Esophagus muscularis mucosa (tissue), 4 donors: ENCODE data around the gene CALHM5. TPM values are rescaled to one million over a fixed set of nuclear protein-coding genes. Genes with fewer than 3 reads are reported as not detected.
A peak's percentile ranks its signal among the peaks of the same experiment; 100 is the strongest.

ENCODE experiments used
- DNase-seq: peaks from one replicate; pipeline ENCODE4 v3.0.0-alpha.2; 2017; ENCODE audit errors: extremely low spot score
- H3K27ac ChIP-seq, 4 donors: fragments of 200-600 bp; sonication (generic); replicated peaks in 1 of 4; 1 replicate in 3 of 4; 2 replicates in 1 of 4; pipeline ENCODE4 v1.5.1; 2016 to 2019; ENCODE audit warnings: mild to moderate bottlenecking in 1 of 4
- H3K27me3 ChIP-seq, 4 donors: fragments of 200-600 bp; sonication (generic); one replicate each; pipeline versions ENCODE4 v1.5.1 to v1.6.0; 2016 to 2019
- H3K36me3 ChIP-seq, 4 donors: fragments of 200-600 bp; sonication (generic); one replicate each; pipeline ENCODE4 v1.5.1; 2016 to 2019
- H3K4me1 ChIP-seq, 4 donors: fragments of 200-600 bp; sonication (generic); one replicate each; pipeline ENCODE4 v1.5.1; 2016 to 2019
- H3K4me3 ChIP-seq, 4 donors: fragments of 200-600 bp; sonication (generic); 1 replicate in 2 of 4; 2 replicates in 2 of 4; pipeline ENCODE4 v1.5.1; 2016 to 2019; ENCODE audit warnings: mild to moderate bottlenecking in 4 of 4, moderate library complexity in 1 of 4
- H3K9me3 ChIP-seq, 4 donors: fragments of 200-600 bp; sonication (generic); 1 replicate in 3 of 4; 2 replicates in 1 of 4; pipeline ENCODE4 v1.5.1; 2016 to 2019
- EP300 ChIP-seq: sonication (generic); formaldehyde crosslinking; IDR thresholded peaks from one replicate; pipeline ENCODE4 v1.6.1; 2017; ENCODE audit warnings: antibody characterized with exemption
- POLR2A ChIP-seq: fragments of 450-650 bp; IDR thresholded peaks from one replicate; pipeline ENCODE4 v1.6.1; 2017; ENCODE audit warnings: antibody characterized with exemption, moderate library complexity, mild to moderate bottlenecking, low read depth
- POLR2AphosphoS5 ChIP-seq, 2 donors: sonication (generic); formaldehyde crosslinking; IDR thresholded peaks; one replicate each; pipeline ENCODE4 v1.6.1; 2017; ENCODE audit warnings: antibody characterized with exemption in 2 of 2
- WGBS: methylation state at CpG from one replicate; pipeline ENCODE4 v1.1.5; 2018; 5-methylcytosine and 5-hydroxymethylcytosine counted together
- intact Hi-C: fragments of 100-400 bp; cut with DNase I; formaldehyde crosslinking; loops from one replicate; pipeline ENCODE4 v1.15.1; 2023
- total RNA-seq, 4 donors: library from RNA; depleted of rRNA; stranded (reverse); fragments of >200 nt; gene quantifications; one replicate each; pipeline versions ENCODE4 v1.1.0 to v1.2.1, GENCODE V29; 2016
- TF ChIP-seq, protein P1 (sequence below), 3 experiments: fragments of 200-600 bp in 2 of 3; fragments of 450-650 bp in 1 of 3; sonication (generic) in 2 of 3; IDR thresholded peaks; one replicate each; pipeline ENCODE4 v1.5.1; 2017 to 2019; ENCODE audit warnings: antibody characterized with exemption in 3 of 3, mild to moderate bottlenecking in 2 of 3, moderate library complexity in 1 of 3

The CALHM5 gene, protein sequence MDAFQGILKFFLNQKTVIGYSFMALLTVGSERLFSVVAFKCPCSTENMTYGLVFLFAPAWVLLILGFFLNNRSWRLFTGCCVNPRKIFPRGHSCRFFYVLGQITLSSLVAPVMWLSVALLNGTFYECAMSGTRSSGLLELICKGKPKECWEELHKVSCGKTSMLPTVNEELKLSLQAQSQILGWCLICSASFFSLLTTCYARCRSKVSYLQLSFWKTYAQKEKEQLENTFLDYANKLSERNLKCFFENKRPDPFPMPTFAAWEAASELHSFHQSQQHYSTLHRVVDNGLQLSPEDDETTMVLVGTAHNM
- 1 to 10 TPM; 2.0 to 4.2 (median 3.3) TPM for total RNA-seq

DNA sequence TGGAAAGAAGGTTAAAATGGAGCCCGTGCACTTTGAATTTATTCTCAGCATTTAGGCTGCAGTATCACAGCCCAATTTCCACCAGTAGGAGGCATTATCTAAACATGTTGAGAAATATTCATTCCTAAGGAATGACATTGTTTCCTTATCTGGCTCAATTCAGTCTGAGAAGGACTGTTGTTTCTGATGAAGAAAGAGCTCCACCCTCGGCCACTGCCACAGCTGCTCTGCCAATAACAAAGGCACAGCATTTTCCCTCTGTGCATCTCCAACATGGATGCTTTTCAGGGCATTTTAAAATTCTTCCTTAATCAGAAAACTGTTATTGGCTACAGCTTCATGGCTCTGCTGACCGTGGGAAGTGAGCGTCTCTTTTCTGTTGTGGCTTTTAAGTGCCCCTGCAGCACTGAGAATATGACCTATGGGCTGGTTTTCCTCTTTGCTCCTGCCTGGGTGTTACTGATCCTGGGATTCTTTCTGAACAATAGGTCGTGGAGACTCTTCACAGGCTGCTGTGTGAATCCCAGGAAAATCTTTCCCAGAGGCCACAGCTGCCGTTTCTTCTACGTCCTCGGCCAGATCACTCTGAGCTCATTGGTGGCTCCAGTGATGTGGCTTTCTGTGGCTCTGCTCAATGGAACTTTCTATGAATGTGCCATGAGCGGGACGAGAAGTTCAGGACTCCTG lies at the start of gene CALHM5:
CALHM5 (plus strand) TSS at position 216 of the 687 bp plus-strand sequence; CDS start at position 274, 58 bp downstream.
- DNase-seq: no peak
- WGBS: 42% methylated on average over 10 of the region's 10 CpGs

DNA sequence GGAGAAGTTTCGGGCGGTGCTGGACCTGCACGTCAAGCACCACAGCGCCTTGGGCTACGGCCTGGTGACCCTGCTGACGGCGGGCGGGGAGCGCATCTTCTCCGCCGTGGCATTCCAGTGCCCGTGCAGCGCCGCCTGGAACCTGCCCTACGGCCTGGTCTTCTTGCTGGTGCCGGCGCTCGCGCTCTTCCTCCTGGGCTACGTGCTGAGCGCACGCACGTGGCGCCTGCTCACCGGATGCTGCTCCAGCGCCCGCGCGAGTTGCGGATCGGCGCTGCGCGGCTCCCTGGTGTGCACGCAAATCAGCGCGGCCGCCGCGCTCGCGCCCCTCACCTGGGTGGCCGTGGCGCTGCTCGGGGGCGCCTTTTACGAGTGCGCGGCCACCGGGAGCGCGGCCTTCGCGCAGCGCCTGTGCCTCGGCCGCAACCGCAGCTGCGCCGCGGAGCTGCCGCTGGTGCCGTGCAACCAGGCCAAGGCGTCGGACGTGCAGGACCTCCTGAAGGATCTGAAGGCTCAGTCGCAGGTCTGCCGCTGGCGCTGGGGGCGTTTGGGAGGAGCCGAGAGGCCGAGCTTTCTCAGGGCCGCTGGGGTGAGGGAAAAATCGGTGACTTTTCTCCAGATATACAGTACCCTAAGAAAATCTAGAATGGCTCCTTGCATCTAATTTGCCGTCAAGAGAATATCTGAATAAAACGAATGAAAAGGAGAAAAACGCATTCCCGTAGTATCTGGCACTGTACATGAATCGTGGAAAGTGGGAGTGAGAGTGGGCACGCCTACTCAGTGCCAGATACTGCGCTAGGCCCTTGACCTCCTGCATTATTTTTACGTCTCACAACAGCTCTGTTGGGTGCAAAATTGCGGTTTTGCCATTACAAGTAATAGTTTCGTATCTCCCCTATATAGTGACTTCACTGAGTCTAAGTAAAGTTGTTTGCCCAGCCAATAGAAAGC lies 49.2 kb upstream of the CALHM5 start:
- Histone ChIP-seq H3K4me1 (peaks cover 0 to 14% (median 12%) of the 10 kb centered on the region in 4 donors), H3K36me3 (no peaks in the 10 kb centered on the region), H3K9me3 (no peaks in the 10 kb centered on the region), H3K4me3 (peak overlapping the region; percentile 52 to 60 (median 54)), H3K27me3 (peaks cover 0 to 24% (median 0%) of the 10 kb centered on the region in 4 donors), H3K27ac (peak overlapping the region in 2 of 4 donors; percentile 8 to 17)
- no peak for DNase-seq
- WGBS: 37% methylated on average over 17 of the region's 84 CpGs
- no peak for TF ChIP-seq POLR2A
- TF ChIP-seq POLR2AphosphoS5 (IDR thresholded peaks at IDR 0.05): no peak
- TF ChIP-seq EP300: no peak
- TF ChIP-seq, protein P1, sequence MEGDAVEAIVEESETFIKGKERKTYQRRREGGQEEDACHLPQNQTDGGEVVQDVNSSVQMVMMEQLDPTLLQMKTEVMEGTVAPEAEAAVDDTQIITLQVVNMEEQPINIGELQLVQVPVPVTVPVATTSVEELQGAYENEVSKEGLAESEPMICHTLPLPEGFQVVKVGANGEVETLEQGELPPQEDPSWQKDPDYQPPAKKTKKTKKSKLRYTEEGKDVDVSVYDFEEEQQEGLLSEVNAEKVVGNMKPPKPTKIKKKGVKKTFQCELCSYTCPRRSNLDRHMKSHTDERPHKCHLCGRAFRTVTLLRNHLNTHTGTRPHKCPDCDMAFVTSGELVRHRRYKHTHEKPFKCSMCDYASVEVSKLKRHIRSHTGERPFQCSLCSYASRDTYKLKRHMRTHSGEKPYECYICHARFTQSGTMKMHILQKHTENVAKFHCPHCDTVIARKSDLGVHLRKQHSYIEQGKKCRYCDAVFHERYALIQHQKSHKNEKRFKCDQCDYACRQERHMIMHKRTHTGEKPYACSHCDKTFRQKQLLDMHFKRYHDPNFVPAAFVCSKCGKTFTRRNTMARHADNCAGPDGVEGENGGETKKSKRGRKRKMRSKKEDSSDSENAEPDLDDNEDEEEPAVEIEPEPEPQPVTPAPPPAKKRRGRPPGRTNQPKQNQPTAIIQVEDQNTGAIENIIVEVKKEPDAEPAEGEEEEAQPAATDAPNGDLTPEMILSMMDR (IDR thresholded peaks at IDR 0.05): no peak
- intact Hi-C loops: no loop called here

More for the DNA sequence above, at the start of gene CALHM5:
- intact Hi-C loops: no loop called here
- H3K4me3 ChIP-seq: peak within 1 kb of the TSS; percentile 40 to 62 (median 51)
- H3K4me1 ChIP-seq: peaks cover 0 to 23% (median 17%) of the 10 kb centered on the region in 4 donors
- peaks cover 0 to 12% (median 5%) of the 10 kb centered on the region in 4 donors for H3K36me3 ChIP-seq
- no peaks in the 10 kb centered on the region for H3K27me3 ChIP-seq
- peaks cover 0 to 8% (median 0%) of the 10 kb centered on the region in 4 donors for H3K9me3 ChIP-seq
- TF ChIP-seq POLR2AphosphoS5 (IDR thresholded peaks at IDR 0.05) (peak; percentile 63 to 79), POLR2A (no peak), EP300 (no peak)
- TF ChIP-seq, protein P1 (IDR thresholded peaks at IDR 0.05): peak; percentile 49 to 71 (median 53)
- peak within 1 kb of the TSS; percentile 75 to 86 (median 84) for H3K27ac ChIP-seq

DNA sequence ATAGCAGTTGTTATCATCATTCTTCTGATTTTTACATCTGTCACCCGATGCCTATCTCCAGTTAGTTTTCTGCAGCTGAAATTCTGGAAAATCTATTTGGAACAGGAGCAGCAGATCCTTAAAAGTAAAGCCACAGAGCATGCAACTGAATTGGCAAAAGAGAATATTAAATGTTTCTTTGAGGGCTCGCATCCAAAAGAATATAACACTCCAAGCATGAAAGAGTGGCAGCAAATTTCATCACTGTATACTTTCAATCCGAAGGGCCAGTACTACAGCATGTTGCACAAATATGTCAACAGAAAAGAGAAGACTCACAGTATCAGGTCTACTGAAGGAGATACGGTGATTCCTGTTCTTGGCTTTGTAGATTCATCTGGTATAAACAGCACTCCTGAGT lies 48.1 kb upstream of the CALHM5 start:
- intact Hi-C loops: no loop called here
- H3K27ac ChIP-seq: no peak overlapping the region
- peaks cover 0 to 14% (median 12%) of the 10 kb centered on the region in 4 donors for H3K4me1 ChIP-seq
- no peak overlapping the region for H3K4me3 ChIP-seq
- no peaks in the 10 kb centered on the region for H3K9me3 ChIP-seq
- H3K36me3 ChIP-seq: no peaks in the 10 kb centered on the region
- DNase-seq: no peak
- WGBS: 85% methylated on average over 4 of the region's 4 CpGs
- TF ChIP-seq POLR2A (no peak), EP300 (no peak), POLR2AphosphoS5 (IDR thresholded peaks at IDR 0.05) (no peak)
- TF ChIP-seq, protein P1 (IDR thresholded peaks at IDR 0.05): no peak
- peaks cover 0 to 24% (median 0%) of the 10 kb centered on the region in 4 donors for H3K27me3 ChIP-seq

DNA sequence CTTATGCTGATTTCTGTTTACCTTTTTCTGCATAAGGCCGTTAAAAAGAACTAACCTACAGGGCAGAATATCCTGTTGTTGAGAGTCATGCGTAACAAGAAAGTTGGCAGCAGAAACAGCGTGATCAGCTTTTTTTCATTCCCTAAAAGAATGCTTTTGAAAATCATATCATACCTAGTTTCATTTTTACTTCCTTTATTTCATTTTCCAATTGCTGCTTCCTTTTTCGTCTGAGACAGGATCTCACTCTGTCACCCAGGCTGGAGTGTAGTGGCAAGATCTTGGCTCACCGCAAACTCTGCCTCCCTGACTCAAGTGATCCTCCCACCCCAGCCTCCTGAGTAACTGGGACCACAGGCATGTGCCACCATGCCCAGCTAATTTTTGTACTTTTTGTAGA lies 46.2 kb upstream of the CALHM5 start:
- Histone ChIP-seq H3K36me3 (no peaks in the 10 kb centered on the region), H3K27ac (no peak overlapping the region), H3K27me3 (peaks cover 0 to 24% (median 0%) of the 10 kb centered on the region in 4 donors), H3K4me3 (no peak overlapping the region), H3K4me1 (peaks cover 0 to 14% (median 12%) of the 10 kb centered on the region in 4 donors), H3K9me3 (no peaks in the 10 kb centered on the region)
- WGBS: 70% methylated on average over 5 of the region's 5 CpGs
- no peak for DNase-seq
- TF ChIP-seq EP300: no peak
- TF ChIP-seq POLR2A: no peak
- TF ChIP-seq, protein P1 (IDR thresholded peaks at IDR 0.05): no peak
- TF ChIP-seq POLR2AphosphoS5 (IDR thresholded peaks at IDR 0.05): no peak
- intact Hi-C loops: no loop called here
